Measurements from ENCODE around the gene CASKIN1.
"Not testable (repeated sequence)": the region's sequence is repeated elsewhere in the genome, so short reads cannot be mapped to it uniquely, and the experiment has no call there.

Gene CASKIN1

DNA sequence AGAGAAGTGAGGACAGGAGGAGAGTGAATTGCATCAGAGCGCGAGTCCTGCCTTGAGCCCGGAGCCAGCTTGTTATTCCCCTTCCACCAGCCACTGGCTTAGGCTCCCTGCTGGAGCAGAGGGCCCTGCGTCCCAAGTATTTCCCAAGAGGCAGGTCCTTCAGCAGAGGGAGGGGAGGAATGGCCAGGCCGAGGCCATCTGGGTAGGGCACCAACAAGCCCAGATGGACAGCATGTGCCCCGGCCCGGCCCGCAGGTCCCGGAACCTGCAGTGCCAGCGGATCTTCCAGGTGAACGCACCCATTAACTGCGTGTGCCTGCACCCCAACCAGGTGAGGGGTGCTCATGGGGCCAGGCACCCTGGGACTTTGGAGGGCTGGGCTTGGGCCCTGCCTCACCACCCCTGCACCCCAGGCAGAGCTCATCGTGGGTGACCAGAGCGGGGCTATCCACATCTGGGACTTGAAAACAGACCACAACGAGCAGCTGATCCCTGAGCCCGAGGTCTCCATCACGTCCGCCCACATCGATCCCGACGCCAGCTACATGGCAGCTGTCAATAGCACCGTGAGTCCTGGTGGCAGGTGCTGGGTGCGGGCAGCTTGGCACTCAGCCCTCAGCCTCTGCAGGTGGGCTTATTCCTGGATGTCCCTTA lies 10.5 kb upstream of the CASKIN1 start:
- Histone ChIP-seq H3K4me1 (ENCODE audit: control insufficient read depth, insufficient read depth, low read length) (peaks cover 18% of the 10 kb centered on the region), H3K36me3 (ENCODE audit: insufficient read depth, low read length) (peaks cover 22% of the 10 kb centered on the region), H3K27me3 (ENCODE audit: control insufficient read depth, insufficient read depth, low read length) (no peaks in the 10 kb centered on the region), H3K4me2 (ENCODE audit: low read length) (peak overlapping the region; percentile 97), H3K9me3 (replicated peaks; ENCODE audit: low read length) (no peaks in the 10 kb centered on the region), H3K4me3 (ENCODE audit: low read length) (no peak overlapping the region), H3K9ac (ENCODE audit: low read depth, low read length) (no peak overlapping the region)

DNA sequence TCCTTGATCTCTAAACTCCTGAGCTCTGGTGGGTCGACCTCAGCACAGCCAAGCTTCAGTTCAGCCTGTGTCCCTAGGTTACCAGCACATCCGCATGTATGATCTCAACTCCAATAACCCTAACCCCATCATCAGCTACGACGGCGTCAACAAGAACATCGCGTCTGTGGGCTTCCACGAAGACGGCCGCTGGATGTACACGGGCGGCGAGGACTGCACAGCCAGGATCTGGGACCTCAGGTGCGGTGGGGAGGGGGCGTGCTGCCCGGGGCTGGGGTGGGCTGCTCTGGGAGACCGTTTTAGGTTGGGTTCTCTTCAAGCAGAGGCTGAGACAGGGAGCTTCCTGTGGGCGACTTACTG lies 10.0 kb upstream of the CASKIN1 start:
- Histone ChIP-seq H3K4me2 (ENCODE audit: low read length) (peak overlapping the region; percentile 97), H3K4me3 (ENCODE audit: low read length) (peak overlapping the region; percentile 95), H3K36me3 (ENCODE audit: insufficient read depth, low read length) (peaks cover 22% of the 10 kb centered on the region), H3K4me1 (ENCODE audit: control insufficient read depth, insufficient read depth, low read length) (peaks cover 18% of the 10 kb centered on the region), H3K9me3 (replicated peaks; ENCODE audit: low read length) (no peaks in the 10 kb centered on the region), H3K27me3 (ENCODE audit: control insufficient read depth, insufficient read depth, low read length) (no peaks in the 10 kb centered on the region), H3K9ac (ENCODE audit: low read depth, low read length) (peak overlapping the region; percentile 97)

DNA sequence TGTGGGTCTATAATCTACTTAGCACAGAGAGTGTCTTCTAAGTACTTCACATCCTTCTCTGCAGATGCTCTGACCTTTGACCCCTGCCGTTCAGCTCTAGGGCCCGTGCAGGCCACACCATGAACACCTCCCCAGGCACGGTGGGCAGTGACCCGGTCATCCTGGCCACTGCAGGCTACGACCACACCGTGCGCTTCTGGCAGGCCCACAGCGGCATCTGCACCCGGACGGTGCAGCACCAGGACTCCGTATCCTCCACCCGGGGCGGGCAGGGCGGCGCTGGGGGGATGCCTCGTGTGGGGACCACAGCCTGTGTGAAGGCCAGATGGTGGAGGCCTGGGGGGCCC lies 9.5 kb upstream of the CASKIN1 start:
- Histone ChIP-seq H3K27me3 (ENCODE audit: control insufficient read depth, insufficient read depth, low read length) (no peaks in the 10 kb centered on the region), H3K4me3 (ENCODE audit: low read length) (peak overlapping the region; percentile 95), H3K4me1 (ENCODE audit: control insufficient read depth, insufficient read depth, low read length) (peaks cover 18% of the 10 kb centered on the region), H3K9me3 (replicated peaks; ENCODE audit: low read length) (no peaks in the 10 kb centered on the region), H3K4me2 (ENCODE audit: low read length) (peak overlapping the region; percentile 97), H3K9ac (ENCODE audit: low read depth, low read length) (peak overlapping the region; percentile 97), H3K36me3 (ENCODE audit: insufficient read depth, low read length) (peaks cover 22% of the 10 kb centered on the region)

DNA sequence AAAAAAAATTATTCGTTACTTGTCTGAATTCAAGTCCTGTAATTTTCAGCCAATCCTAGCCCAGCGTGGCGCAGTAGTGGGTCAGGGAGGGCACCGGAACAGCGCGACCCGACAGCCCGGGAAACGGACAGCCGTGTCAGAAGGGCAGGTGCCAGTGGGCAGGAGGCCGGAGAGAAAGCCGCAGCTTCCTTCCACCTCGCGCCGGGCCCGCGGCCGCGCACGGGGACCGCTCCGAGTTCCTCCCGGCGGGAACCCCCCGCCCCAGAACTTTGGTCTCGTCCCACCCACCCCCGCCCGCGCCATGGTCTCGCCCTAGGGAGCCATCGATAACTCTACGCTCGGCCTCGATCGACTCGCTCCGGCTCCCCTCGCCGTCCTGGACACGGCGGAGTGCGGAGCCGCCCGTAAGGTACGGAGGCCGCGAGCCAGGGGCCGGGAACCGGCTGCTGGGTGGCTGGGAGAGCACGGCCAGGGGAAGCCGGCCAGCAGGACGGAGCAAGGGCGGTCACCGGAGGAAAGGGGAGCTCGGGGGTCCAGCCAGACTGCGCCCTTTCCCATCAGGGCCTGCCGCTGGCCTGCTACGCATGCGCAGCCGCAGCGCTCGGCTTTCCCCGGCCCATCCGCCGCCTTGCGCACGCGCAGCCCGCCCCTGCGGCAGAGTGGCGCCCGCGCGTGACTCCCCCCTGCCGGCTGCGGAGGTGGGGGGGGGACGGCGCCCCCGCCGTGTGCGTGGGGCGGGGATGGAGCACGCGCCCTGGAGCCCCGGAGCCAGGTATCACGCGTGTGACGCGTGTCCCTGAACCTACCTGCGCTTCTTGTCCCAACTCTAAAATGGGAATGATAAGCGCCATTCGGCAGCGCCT lies 8.9 kb upstream of the CASKIN1 start, which contains the start of gene MLST8:
Gene MLST8, plus strand, starts transcription at position 351 of the 863 bp plus-strand sequence. CDS start 632 bp downstream, outside the sequence.
- Histone ChIP-seq H3K36me3 (ENCODE audit: insufficient read depth, low read length) (peaks cover 22% of the 10 kb centered on the region), H3K4me2 (ENCODE audit: low read length) (peak within 1 kb of the TSS; percentile 97), H3K4me3 (ENCODE audit: low read length) (peak within 1 kb of the TSS; percentile 95), H3K9ac (ENCODE audit: low read depth, low read length) (peak within 1 kb of the TSS; percentile 97), H3K27me3 (ENCODE audit: control insufficient read depth, insufficient read depth, low read length) (peaks cover under 1% of the 10 kb centered on the region), H3K4me1 (ENCODE audit: control insufficient read depth, insufficient read depth, low read length) (peaks cover 18% of the 10 kb centered on the region), H3K9me3 (replicated peaks; ENCODE audit: low read length) (no peaks in the 10 kb centered on the region)

DNA sequence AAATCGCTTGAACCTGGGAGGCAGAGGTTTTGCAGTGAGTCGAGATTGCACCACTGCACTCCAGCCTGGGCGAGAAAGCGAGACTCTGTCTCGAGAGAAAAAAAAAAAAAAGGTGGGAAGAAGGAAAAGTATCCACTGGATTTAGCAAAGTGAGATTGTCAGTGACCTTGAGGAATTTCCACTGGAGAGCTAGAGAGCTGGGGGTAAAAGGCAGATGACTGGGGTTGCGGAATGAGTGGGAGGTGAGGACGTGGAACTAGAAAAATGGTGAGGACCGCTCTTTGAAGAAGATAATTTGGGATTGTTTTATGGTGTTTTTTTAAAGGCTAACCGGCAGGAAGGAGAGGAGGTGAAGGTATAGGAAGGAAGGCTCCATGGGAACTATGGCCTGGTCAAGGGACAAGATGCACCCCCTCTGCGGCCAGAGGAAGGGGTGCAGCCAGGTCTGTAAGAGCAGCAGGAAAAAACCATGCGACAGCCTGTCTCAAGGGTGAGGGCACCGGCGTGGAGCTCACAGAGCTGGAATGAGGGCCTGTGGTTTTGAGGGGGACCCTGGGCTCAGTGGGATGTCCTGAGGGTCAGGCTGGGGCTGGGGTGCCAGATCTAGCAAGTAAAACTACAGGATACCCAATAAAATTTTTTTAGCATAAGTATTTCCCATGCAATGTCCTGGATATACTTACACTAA lies 8.2 kb upstream of the CASKIN1 start:
- Histone ChIP-seq H3K36me3 (ENCODE audit: insufficient read depth, low read length) (peaks cover 18% of the 10 kb centered on the region), H3K27me3 (ENCODE audit: control insufficient read depth, insufficient read depth, low read length) (peaks cover 4% of the 10 kb centered on the region), H3K4me1 (ENCODE audit: control insufficient read depth, insufficient read depth, low read length) (peaks cover 18% of the 10 kb centered on the region), H3K4me2 (ENCODE audit: low read length) (peak overlapping the region; percentile 97), H3K4me3 (ENCODE audit: low read length) (peak overlapping the region; percentile 95), H3K9me3 (replicated peaks; ENCODE audit: low read length) (no peaks in the 10 kb centered on the region), H3K9ac (ENCODE audit: low read depth, low read length) (peak overlapping the region; percentile 97)

DNA sequence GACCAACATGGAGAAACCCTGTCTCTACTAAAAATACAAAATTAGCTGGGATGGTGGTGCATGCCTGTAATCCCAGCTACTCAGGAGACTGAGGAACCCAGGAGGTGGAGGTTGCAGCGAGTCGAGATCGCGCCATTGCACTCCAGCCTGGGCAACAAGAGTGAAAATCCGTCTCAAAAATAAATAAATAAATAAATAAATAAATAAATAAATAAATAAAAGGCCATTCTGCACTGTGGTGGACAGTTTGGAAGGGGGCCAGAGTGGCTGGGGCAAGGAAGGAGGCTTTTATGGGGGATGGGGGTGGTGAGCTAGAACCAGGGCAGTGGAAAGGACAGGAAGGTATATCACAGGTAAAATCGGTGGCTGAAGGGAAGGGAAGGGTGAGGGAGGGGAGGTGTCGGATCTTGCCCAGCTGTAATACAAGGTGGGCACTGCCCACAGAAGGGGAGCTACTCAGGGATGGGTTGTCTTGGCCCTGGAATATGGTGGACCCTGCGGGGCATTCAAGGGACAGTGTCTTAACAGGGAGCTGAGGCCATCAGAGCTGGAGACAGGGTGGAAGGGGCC lies 6.8 kb upstream of the CASKIN1 start:
- H3K36me3 ChIP-seq (ENCODE audit: insufficient read depth, low read length); H3K4me2 ChIP-seq (ENCODE audit: low read length); H3K9me3 ChIP-seq (replicated peaks; ENCODE audit: low read length); H3K4me3 ChIP-seq (ENCODE audit: low read length); H3K9ac ChIP-seq (ENCODE audit: low read depth, low read length): not testable (repeated sequence)
- Histone ChIP-seq H3K4me1 (ENCODE audit: control insufficient read depth, insufficient read depth, low read length) (peaks cover 18% of the 10 kb centered on the region), H3K27me3 (ENCODE audit: control insufficient read depth, insufficient read depth, low read length) (peaks cover 14% of the 10 kb centered on the region)

DNA sequence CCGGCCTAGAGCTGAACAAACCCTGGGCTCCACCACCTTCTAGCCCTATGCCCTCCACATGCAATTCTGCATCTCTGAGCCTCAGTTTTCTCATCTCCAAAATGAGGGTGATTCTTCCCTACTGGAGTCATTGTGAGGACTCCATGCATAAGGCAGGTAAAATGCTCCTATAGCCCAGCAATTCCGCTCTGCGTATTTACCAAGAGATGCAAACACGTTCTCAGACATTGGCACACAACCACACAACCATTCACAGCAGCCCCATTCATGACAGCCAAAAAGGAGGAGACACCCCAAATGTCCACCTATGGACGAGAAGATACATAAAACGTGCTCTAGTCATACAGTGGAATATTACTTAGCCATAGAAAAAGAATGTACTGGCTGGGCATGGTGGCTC lies 3.9 kb upstream of the CASKIN1 start:
- no peak overlapping the region for H3K4me2 ChIP-seq (ENCODE audit: low read length)
- H3K9me3 ChIP-seq (replicated peaks; ENCODE audit: low read length), result no peaks in the 10 kb centered on the region
- no peak overlapping the region for H3K9ac ChIP-seq (ENCODE audit: low read depth, low read length)
- peaks cover 4% of the 10 kb centered on the region for H3K4me1 ChIP-seq (ENCODE audit: control insufficient read depth, insufficient read depth, low read length)
- peaks cover 34% of the 10 kb centered on the region for H3K27me3 ChIP-seq (ENCODE audit: control insufficient read depth, insufficient read depth, low read length)
- no peaks in the 10 kb centered on the region for H3K36me3 ChIP-seq (ENCODE audit: insufficient read depth, low read length)
- no peak overlapping the region for H3K4me3 ChIP-seq (ENCODE audit: low read length)

DNA sequence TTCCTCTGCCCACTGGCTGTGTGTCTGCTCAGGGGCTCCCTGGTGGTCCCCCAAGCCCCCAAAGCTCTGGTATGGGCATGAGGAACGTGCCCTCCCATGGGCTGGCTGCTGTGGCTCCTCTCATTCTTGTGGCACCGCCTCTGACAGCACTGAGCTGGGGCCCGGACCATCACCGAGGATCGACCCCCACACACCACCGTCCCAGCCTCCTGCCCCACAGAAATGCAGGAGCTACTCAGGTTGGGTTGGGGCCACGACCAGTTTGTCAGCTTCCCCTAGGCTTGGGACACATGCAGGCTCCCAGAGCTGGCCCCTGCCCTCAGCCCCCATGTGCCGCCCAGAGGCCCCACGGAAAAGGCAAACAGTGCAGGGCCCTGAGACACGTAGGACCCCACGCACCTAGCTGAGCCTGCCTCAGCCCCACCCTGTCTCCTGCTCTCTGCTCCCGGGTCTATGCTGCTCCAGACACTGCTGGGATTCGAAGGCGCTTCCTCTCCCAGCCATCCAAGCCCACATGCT lies 3.3 kb upstream of the CASKIN1 start:
- H3K4me2 ChIP-seq (ENCODE audit: low read length), result no peak overlapping the region
- no peak overlapping the region for H3K9ac ChIP-seq (ENCODE audit: low read depth, low read length)
- H3K4me3 ChIP-seq (ENCODE audit: low read length), result no peak overlapping the region
- H3K36me3 ChIP-seq (ENCODE audit: insufficient read depth, low read length), result no peaks in the 10 kb centered on the region
- peaks cover 2% of the 10 kb centered on the region for H3K4me1 ChIP-seq (ENCODE audit: control insufficient read depth, insufficient read depth, low read length)
- peaks cover 40% of the 10 kb centered on the region for H3K27me3 ChIP-seq (ENCODE audit: control insufficient read depth, insufficient read depth, low read length)
- no peaks in the 10 kb centered on the region for H3K9me3 ChIP-seq (replicated peaks; ENCODE audit: low read length)

DNA sequence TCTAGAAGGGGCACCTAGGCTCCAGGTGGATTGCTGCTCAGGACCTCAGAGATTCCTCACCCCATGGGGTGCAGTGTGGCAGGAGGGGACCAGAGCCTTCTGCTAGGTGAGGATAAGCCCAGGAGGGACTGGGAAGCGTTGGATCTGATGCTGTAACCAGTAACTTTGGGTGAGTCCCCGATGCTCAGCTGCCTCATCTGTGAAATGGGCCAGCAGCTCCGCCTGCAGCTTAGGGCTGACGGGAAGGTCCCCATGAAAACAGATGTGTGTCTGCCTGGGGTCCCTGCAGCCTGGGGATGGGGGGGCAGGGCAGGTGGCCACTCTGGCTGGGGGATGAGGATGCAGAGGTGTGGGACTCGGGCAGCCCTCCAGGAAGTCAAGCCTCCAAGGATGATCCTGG lies 2.7 kb upstream of the CASKIN1 start:
- H3K4me3 ChIP-seq (ENCODE audit: low read length), result no peak overlapping the region
- H3K9me3 ChIP-seq (replicated peaks; ENCODE audit: low read length), result no peaks in the 10 kb centered on the region
- H3K9ac ChIP-seq (ENCODE audit: low read depth, low read length), result no peak overlapping the region
- H3K36me3 ChIP-seq (ENCODE audit: insufficient read depth, low read length), result no peaks in the 10 kb centered on the region
- no peaks in the 10 kb centered on the region for H3K4me1 ChIP-seq (ENCODE audit: control insufficient read depth, insufficient read depth, low read length)
- H3K4me2 ChIP-seq (ENCODE audit: low read length), result no peak overlapping the region
- peaks cover 42% of the 10 kb centered on the region for H3K27me3 ChIP-seq (ENCODE audit: control insufficient read depth, insufficient read depth, low read length)

DNA sequence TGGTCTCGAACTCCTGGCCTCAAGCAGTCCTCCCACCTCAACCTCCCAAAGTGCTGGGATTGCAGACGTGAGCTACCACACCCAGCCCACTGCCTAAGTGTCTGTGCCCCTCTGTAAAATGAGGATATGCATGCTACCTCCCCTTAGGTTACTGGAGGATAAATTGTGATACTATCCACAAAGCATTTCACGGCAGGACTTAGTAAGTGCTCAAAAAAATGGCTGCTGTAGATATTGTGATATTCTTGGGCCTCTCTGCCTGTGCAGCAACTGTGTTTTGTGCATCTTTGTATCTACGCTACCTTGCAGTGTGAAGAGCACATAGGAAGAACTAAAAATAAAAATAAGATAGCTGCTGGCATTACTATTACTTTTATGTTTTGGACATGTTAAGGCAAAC lies 1.9 kb upstream of the CASKIN1 start:
- peaks cover 42% of the 10 kb centered on the region for H3K27me3 ChIP-seq (ENCODE audit: control insufficient read depth, insufficient read depth, low read length)
- no peaks in the 10 kb centered on the region for H3K9me3 ChIP-seq (replicated peaks; ENCODE audit: low read length)

DNA sequence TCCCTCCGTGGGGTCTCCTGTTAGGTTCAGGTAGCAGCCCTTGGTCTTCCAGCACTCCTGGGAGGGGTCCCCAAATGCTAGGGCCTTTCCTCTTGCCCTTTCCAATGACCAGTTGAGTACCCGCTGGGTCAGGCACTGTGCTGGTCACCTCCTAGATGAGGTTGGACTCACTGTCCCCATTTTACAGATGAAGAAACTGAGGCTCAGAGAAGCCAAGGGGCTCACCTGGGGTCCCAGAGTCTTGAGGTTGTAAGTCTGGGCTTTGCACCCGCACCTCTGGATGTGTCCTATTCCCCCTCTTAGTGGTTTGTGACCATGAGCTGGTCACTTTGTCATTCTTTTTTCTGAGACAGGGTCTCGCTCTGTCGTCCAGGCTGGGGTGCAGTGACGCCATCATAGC lies 1.4 kb upstream of the CASKIN1 start:
- Histone ChIP-seq H3K9ac (ENCODE audit: low read depth, low read length) (no peak overlapping the region), H3K4me3 (ENCODE audit: low read length) (no peak overlapping the region), H3K4me2 (ENCODE audit: low read length) (no peak overlapping the region), H3K36me3 (ENCODE audit: insufficient read depth, low read length) (no peaks in the 10 kb centered on the region), H3K4me1 (ENCODE audit: control insufficient read depth, insufficient read depth, low read length) (no peaks in the 10 kb centered on the region), H3K27me3 (ENCODE audit: control insufficient read depth, insufficient read depth, low read length) (peaks cover 42% of the 10 kb centered on the region), H3K9me3 (replicated peaks; ENCODE audit: low read length) (no peaks in the 10 kb centered on the region)

More for the DNA sequence above, 1.9 kb upstream of the CASKIN1 start:
- Histone ChIP-seq H3K36me3 (ENCODE audit: insufficient read depth, low read length) (no peaks in the 10 kb centered on the region), H3K4me3 (ENCODE audit: low read length) (no peak overlapping the region), H3K4me2 (ENCODE audit: low read length) (no peak overlapping the region), H3K4me1 (ENCODE audit: control insufficient read depth, insufficient read depth, low read length) (no peaks in the 10 kb centered on the region), H3K9ac (ENCODE audit: low read depth, low read length) (no peak overlapping the region)
